Kidney glomerular epithelial cell (primary cell): Measurements from ENCODE around the gene CNPY1.
"Not testable (repeated sequence)": the region's sequence is repeated elsewhere in the genome, so short reads cannot be mapped to it uniquely, and the experiment has no call there.

ENCODE experiments used
- DNase-seq: peaks from one replicate; lab custom pipeline; 2025; lab: John Stamatoyannopoulos, UW

Gene CNPY1

GRCh38 chr7:155533120-155533826, 13.1 kb downstream of the CNPY1 start:
- DNase-seq = no peak

- DNase-seq = no peak
These were observed 13.6 kb downstream of the CNPY1 start for GRCh38 chr7:155532792-155533119.

- DNase-seq = no peak
These were observed 14.7 kb downstream of the CNPY1 start for GRCh38 chr7:155531681-155532080.

- DNase-seq = no peak
These were observed 15.8 kb downstream of the CNPY1 start for GRCh38 chr7:155530601-155531000.

- no peak for DNase-seq
These were observed 16.5 kb downstream of the CNPY1 start for GRCh38 chr7:155529845-155530244.

- DNase-seq = no peak
These were observed 17.0 kb downstream of the CNPY1 start for GRCh38 chr7:155529346-155529745.

GRCh38 chr7:155527664-155528063, 18.7 kb downstream of the CNPY1 start:
- DNase-seq = no peak

- DNase-seq = no peak
These were observed 20.1 kb downstream of the CNPY1 start for GRCh38 chr7:155526225-155526624.

GRCh38 chr7:155524018-155524556, 22.3 kb downstream of the CNPY1 start:
- no peak for DNase-seq

- DNase-seq = no peak
These were observed 23.1 kb downstream of the CNPY1 start for GRCh38 chr7:155523168-155523675.

GRCh38 chr7:155521743-155522398, 24.5 kb downstream of the CNPY1 start:
- no peak for DNase-seq

GRCh38 chr7:155521007-155521742, 25.2 kb downstream of the CNPY1 start:
- no peak for DNase-seq

GRCh38 chr7:155520114-155520513, 26.2 kb downstream of the CNPY1 start:
- DNase-seq = no peak

- DNase-seq = not testable (repeated sequence)
These were observed 27.0 kb downstream of the CNPY1 start for GRCh38 chr7:155519358-155519757.

GRCh38 chr7:155518633-155519032, 27.7 kb downstream of the CNPY1 start:
- no peak for DNase-seq

GRCh38 chr7:155517969-155518368, 28.4 kb downstream of the CNPY1 start:
- no peak for DNase-seq

GRCh38 chr7:155517452-155517851, 28.9 kb downstream of the CNPY1 start:
- DNase-seq = no peak

GRCh38 chr7:155516466-155516865, 29.9 kb downstream of the CNPY1 start:
- DNase-seq = no peak

- no peak for DNase-seq
These were observed 31.0 kb downstream of the CNPY1 start for GRCh38 chr7:155515318-155515717.

- no peak for DNase-seq
These were observed 32.1 kb downstream of the CNPY1 start for GRCh38 chr7:155514296-155514695.

- no peak for DNase-seq
These were observed 32.6 kb downstream of the CNPY1 start for GRCh38 chr7:155513543-155514285.
